ENCODE measurements around the gene ALS2. TPM values are rescaled to one million over a fixed set of nuclear protein-coding genes. Genes with fewer than 3 reads are reported as not detected.
"Not testable (repeated sequence)": the region's sequence is repeated elsewhere in the genome, so short reads cannot be mapped to it uniquely, and the experiment has no call there.

ALS2 gene
- total RNA-seq, 2 donors from 2014 or later = 8.0 to 11.7 TPM

GRCh38 chr2:201820383-201821007 is 39.8 kb upstream of the ALS2 start:
- H3K9ac ChIP-seq (ENCODE audit: low read depth in 2 of 2, low read length in 2 of 2) = no peak overlapping the region

GRCh38 chr2:201816657-201817575 is 36.2 kb upstream of the ALS2 start:
- no peak for DNase-seq
- TF ChIP-seq CTCF (IDR thresholded peaks at IDR 0.05) = no peak
- Histone ChIP-seq H3K9me3 (no peaks in the 10 kb centered on the region), H3K4me1 (no peaks in the 10 kb centered on the region), H3K27ac (no peak overlapping the region), H3K36me3 (no peaks in the 10 kb centered on the region), H3K27me3 (no peaks in the 10 kb centered on the region), H3K9ac (ENCODE audit: low read depth in 2 of 2, low read length in 2 of 2) (no peak overlapping the region), H3K4me3 (no peak overlapping the region)
- intact Hi-C loops (cut with DNase I) = no loop called here

More at GRCh38 chr2:201820383-201821007, 39.8 kb upstream of the ALS2 start:
- no peak for DNase-seq
- H3K27me3 ChIP-seq = no peaks in the 10 kb centered on the region
- H3K4me3 ChIP-seq = no peak overlapping the region
- H3K4me1 ChIP-seq = no peaks in the 10 kb centered on the region
- intact Hi-C loops (cut with DNase I) = no loop called here
- TF ChIP-seq CTCF (IDR thresholded peaks at IDR 0.05) = no peak
- H3K9me3 ChIP-seq = no peaks in the 10 kb centered on the region
- H3K36me3 ChIP-seq = no peaks in the 10 kb centered on the region
- H3K27ac ChIP-seq = no peak overlapping the region

GRCh38 chr2:201813996-201814760 is 33.4 kb upstream of the ALS2 start:
- H3K27ac ChIP-seq = no peak overlapping the region
- intact Hi-C loops (cut with DNase I) = no loop called here
- TF ChIP-seq CTCF (IDR thresholded peaks at IDR 0.05) = no peak
- H3K4me1 ChIP-seq = no peaks in the 10 kb centered on the region
- H3K4me3 ChIP-seq = no peak overlapping the region
- no peaks in the 10 kb centered on the region for H3K36me3 ChIP-seq
- no peaks in the 10 kb centered on the region for H3K27me3 ChIP-seq
- no peak for DNase-seq
- no peaks in the 10 kb centered on the region for H3K9me3 ChIP-seq
- H3K9ac ChIP-seq (ENCODE audit: low read depth in 2 of 2, low read length in 2 of 2) = no peak overlapping the region

- H3K9me3 ChIP-seq; DNase-seq; H3K36me3 ChIP-seq; H3K27me3 ChIP-seq; H3K4me1 ChIP-seq; H3K9ac ChIP-seq (ENCODE audit: low read depth in 2 of 2, low read length in 2 of 2); H3K27ac ChIP-seq; H3K4me3 ChIP-seq; intact Hi-C loops (cut with DNase I): not testable (repeated sequence)
Measured at GRCh38 chr2:201810604-201811003, 29.9 kb upstream of the ALS2 start.

DNA sequence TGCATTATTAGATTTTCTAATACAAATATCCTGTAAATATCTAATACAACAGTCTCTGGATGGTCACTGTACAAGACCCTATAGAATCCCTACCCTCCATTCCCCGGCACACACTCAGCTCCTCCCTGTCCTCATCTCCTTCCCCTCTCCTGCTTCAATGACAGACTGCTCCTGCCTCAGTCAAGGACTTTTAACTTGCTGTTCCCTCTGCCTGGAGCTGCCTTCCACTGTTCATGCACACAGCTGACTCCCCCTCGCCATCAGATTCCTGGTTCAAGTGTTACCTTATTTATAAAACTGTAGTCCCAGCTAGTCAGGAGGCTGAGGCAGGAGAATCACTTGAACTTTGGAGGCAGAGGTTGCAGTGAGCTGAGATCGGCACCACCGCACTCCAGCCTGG is 28.9 kb upstream of the ALS2 start:
- H3K36me3 ChIP-seq = no peaks in the 10 kb centered on the region
- H3K9me3 ChIP-seq = no peaks in the 10 kb centered on the region
- intact Hi-C loops (cut with DNase I) = loop anchor here (10.0 kb wide), 1 partner anchor 45 kb away; no protein-coding TSS in a partner anchor
- H3K27me3 ChIP-seq = no peaks in the 10 kb centered on the region
- H3K4me1 ChIP-seq = no peaks in the 10 kb centered on the region
- no peak overlapping the region for H3K9ac ChIP-seq (ENCODE audit: low read depth in 2 of 2, low read length in 2 of 2)
- no peak overlapping the region for H3K27ac ChIP-seq
- TF ChIP-seq CTCF (IDR thresholded peaks at IDR 0.05) = no peak
- H3K4me3 ChIP-seq = no peak overlapping the region
- no peak for DNase-seq

All from colonic mucosa (tissue), 4 donors.